Dermis blood vessel endothelial cell (primary cell): ENCODE measurements around the gene SFSWAP. TPM values are rescaled to one million over a fixed set of nuclear protein-coding genes. Genes with fewer than 3 reads are reported as not detected.
A peak's percentile ranks its signal among the peaks of the same experiment; 100 is the strongest.

Experiments used
- DNase-seq: peaks from one replicate; pipeline ENCODE4 v3.0.0; 2010
- total RNA-seq: library from RNA; depleted of rRNA; stranded (reverse); fragments of >200 nt; gene quantifications from 2 replicates; pipeline ENCODE4 v1.2.3, GENCODE V29; 2014

Gene SFSWAP
- total RNA-seq, 1 donor from 2014 or later, result 20.6 TPM

DNA sequence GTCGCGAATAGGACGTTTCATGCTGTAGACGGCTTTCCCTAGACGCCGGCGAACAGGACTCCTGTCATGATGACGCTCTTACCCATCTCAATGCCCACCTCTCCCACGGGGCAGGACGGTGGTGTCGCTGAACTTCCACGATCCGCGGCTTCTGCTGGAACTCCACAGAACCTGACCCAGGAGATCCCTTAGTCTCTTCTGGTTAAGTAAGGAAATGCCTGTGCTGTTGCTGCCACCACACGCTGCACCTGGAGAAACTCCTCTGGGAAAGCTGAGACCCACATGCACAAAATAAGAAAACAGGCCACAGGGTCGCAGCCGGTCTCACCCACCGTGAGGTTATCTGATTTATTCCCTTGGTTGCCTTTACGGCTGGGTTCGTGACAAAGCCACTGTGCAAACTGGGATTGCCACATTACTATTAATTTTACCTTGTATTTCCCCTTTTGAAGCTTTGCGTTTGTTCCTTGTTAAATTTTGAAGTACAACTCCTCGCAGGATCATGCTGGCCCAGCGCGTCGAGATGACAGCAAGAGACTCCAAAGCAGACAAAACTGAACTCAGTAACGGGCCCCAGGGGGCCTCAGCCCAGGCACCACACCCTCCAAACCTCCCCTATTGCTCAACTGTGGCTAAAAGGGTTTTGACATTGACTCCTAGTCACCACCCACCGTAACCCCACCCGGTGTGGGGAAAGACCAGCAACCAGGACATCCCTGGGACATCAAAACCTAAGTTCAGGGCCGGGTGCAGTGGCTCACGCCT is 108.1 kb downstream of the SFSWAP start:
- no peak for DNase-seq

DNA sequence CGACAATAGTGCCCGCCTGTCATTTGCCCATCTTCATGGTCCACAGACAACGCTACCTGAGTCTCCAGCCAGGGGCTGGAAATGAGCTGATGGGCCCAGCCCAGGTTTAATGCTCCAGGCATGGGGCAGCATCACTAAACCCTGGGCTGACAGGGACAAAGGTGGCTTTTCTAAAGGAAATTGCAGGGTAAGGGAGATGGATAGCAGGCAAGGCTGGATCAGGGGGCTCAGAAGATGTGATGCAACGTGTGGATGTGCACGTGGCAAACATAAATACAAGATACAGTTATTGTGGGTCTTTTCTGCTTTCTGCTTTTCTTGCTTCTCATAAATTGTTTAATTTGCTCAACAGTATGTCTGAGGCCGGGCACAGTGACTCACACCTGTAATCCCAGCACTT is 113.6 kb downstream of the SFSWAP start:
- no peak for DNase-seq

DNA sequence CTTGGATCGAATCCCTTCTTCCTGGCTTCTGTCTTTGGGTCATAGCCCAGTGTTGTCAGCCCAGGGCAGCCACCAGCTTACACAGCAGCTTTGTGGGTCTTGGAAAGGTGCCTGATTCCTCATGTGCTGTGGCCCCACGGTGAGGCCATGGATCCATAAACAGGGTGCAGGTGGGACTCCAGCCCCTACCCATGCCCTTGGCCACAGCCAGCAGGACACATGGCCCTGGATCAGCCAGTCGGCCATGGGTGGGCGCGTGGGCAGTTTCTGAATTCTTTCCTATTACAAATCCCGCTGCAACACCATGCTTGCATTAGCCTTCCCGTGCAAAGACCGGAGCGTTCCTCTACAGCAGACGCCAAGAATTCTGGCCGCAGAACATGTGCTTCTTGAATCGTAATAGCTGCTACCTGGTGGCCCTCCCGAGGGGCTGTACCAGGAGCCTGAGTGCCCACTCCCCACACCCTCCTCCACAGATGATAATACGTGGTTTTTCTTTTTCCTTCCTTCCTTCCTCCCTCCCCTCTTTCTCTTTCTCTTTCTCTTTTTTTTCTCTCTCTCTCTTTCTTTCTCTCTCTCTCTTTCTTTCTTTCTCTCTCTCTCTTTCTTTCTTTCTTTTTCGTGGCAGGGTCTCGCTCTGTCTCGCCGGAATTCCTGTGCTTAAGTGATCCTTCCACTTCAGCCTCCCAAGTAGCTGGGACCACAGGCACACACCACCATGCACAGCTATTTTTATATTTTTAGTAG is 114.4 kb downstream of the SFSWAP start:
- DNase-seq, result no peak

DNA sequence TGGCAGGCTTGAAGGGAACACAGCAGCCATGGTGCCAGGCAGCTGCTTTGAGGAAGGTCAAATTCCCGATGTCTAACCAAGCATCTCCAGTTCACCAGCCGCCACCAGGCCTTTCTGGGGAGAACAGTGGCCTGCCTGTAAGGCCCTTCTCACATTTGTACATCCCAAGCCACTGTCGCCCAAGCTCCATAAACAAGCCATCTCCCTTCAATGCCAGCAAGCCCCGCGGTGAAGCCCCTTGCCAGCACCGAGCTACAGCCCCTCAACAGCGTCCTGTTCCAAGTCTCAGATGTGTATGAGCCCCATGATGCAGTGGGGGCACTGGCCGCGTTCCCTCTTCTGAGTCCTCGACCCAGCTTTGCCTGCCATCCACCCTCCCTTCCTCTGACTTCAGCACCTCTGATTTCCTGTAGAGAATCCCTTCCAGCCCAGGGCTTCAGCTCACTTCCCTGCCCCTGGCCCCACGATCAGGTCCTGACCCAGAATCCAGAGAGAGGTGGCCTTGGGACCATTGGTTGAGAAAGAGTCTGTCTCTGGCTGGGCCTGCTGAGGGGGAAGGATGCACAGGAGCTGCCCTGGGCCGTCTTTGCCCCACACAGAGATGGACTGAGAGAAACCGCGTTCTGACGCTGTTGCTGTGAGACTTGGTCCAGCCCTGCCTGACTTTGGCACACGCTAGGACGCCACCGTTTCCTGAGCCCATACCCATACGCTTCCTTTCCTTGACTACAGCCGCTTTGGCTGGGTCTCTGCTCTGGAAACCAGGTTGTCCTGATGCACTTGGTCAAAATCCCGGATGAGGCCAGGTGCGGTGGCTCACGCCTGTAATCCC is 115.4 kb downstream of the SFSWAP start:
- DNase-seq, result no peak

DNA sequence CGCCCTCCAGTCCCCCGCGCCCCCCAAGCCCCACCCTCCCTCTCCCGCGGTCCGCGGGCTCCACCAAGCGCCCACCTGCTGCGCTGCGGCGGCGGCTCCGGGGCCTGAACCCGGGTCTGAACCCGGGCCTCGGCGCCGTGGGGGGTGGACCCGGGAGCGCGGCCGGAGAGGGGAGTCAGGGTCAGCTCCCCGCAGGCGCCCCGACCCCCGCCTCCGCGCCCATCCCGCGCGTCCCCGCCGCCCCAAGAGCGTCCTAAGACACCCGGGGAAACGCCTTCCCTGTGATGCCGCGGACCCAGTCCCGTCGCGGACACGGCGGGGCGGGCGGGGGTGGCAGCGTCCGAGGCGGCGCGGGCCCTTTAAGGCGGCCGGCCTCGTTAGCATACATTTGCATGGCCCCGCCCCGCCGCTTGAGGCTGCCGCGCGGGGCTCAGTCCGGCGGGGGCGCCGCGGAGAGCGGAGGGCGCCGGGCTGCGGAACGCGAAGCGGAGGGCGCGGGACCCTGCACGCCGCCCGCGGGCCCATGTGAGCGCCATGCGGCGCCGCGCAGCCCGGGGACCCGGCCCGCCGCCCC is 117.2 kb downstream of the SFSWAP start, which contains the start of gene MMP17:
Gene MMP17, plus strand, starts transcription at position 433 of the 574 bp plus-strand sequence. Its CDS starts 102 bp downstream, at position 535.
- DNase-seq, result peak; percentile 75

DNA sequence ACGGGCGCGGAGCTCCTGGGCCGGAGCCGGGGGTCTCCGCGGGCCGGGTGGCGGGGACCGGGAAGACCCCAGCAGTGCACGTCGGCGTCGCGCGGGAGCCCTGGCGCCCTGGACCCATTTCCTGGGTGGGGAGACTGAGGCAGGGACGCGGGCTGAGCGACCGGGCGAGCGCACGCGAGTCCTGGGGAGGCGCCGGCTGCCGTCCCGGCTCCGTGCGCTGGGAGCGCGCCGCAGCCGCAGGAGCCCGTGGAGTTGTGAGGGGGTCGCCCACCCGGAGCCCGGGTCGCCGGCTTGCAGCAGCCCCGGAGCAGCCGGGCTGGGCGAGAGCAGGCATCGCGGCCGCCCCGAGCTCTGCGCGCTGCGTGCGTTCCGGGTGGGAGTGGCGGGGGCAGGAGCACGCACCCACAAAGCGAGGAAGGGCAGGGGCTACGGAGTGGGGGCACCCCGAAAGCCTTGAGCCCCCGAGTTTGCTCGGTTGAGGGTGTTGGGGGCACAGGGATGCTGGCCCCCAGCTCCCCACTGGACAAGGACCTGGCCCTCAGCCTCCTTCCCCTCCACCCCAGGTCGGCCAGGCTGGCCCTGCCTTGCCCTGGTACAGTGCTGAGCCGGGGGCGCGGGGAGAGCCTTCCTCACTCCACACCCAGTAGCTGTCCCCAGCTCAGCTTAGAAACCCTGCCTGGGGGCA is 117.9 kb downstream of the SFSWAP start:
- DNase-seq, result peak; percentile 46

DNA sequence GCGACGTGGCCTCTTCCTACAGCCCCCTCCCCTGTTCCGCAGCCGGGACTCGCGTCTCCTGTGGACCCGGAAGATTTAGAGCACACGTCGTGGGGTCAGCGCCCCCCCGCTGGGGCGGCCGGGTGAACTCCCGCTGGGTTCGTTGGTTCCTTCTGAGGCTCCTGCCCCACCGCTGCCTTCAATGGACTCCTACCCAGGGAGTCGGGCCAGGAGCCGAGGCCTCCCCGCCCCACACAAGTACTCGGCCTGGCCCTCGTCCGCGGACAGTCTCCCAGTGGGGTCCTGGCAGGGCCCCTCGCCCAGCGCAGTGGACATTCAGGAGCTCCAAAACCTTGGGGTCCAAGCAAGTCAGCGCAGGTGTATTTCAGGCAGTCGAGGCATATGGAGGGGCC is 118.5 kb downstream of the SFSWAP start:
- peak; percentile 48 for DNase-seq

DNA sequence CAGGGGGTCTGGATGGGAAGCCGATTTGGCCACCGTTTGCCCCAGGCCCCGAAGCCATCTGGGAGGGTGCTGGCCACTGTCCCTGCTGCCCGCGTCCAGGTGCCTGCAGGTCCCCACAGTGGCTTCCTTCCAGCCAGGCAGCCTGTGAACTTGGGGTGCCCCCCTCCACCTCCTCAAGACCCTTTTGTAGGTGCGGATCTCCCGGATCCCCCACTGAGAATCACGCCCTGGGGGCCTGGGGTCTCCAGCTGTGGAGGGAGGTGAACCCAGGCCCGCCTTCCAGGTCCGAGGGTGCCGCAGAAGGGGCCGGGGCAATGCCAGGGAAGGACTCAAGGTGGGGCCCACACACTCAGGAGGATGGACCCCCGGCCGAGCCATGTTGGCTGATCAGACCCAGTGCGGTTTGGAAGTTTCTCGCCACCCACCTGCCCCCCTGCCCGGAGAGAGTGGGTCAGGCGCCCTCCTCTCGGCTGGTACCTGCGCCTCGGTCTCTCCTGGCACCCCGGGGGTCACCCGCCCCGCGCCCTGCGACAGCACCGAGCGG is 119.0 kb downstream of the SFSWAP start:
- DNase-seq, result no peak

DNA sequence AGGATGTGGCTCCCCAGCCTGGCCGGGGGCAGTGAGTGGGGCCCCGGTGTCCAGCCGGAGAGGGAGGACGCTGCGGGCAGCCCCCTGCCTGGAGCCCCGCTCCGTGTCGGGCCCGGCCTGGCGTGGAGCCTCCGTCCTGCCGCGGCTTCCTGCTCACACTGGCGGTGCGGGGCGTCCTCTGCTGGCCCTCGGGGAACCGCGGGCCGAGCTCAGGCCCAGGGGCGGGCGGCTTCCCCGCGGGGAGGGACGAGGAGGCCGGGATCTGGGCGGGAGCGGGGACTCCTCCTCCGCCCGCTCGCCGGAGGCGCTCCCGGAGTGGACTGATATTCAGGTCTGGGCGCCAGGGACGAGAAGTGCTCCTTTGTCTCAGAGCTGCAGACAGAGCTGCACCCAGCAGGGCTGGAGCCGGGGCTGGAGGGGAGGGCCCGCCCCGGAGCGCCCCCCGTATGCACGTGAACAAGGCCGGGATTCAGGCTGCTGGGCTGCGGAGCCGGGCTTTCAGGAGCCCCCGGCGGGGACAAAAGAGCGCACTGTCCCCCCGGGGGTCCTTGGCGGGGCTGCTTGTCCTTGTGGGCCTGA is 119.5 kb downstream of the SFSWAP start:
- peak; percentile 91 for DNase-seq

DNA sequence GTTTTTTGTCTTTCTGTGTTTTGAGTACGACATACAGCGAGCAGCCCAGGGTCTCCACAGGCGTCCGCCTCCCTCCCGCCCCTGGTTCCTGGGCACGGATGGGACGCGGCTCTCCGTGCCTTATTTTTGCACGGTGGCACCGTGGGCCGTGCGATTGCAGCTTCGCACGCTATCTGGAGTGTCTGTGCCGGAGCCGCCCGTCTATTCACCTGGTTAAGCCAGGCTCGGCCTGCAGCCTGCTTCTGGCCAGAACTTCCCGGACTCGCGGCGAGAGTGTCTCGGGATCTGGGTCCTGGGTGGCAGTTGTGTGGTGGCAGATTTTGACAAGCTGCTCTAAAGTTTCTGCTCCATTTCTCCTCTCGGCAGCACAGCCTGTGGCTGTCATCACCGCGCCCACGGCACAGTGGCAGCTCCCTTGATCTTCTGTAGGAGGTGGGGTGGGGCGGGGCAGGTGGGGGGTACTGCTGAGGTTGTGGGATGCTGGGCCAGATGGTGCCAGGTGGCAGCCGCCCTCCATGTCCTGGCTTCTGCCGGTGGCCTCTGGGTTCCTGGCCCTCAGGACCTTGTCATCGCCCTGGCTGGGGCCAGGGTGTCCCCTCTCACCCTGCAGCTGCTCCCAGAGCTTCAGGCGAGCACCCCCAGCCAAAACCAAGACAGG is 120.2 kb downstream of the SFSWAP start:
- DNase-seq, result peak; percentile 46

DNA sequence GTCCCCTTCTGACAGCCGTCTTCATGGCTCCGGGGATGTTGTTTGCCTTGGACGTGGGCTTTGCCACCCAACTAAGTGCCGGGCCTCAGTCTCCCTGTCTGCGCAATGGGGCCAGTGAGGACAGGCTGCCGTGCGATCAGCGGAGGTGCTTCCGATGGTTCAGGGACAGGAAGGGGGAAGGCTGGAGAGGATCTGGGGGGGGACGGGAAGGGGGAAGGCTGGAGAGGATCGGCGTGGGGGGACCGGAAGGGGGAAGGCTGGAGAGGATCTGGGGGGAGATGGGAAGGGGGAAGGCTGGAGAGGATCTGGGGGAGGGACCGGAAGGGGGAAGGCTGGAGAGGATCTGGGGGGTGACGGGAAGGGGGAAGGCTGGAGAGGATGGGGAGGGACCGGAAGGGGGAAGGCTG is 120.7 kb downstream of the SFSWAP start:
- DNase-seq, result peak; percentile 39

DNA sequence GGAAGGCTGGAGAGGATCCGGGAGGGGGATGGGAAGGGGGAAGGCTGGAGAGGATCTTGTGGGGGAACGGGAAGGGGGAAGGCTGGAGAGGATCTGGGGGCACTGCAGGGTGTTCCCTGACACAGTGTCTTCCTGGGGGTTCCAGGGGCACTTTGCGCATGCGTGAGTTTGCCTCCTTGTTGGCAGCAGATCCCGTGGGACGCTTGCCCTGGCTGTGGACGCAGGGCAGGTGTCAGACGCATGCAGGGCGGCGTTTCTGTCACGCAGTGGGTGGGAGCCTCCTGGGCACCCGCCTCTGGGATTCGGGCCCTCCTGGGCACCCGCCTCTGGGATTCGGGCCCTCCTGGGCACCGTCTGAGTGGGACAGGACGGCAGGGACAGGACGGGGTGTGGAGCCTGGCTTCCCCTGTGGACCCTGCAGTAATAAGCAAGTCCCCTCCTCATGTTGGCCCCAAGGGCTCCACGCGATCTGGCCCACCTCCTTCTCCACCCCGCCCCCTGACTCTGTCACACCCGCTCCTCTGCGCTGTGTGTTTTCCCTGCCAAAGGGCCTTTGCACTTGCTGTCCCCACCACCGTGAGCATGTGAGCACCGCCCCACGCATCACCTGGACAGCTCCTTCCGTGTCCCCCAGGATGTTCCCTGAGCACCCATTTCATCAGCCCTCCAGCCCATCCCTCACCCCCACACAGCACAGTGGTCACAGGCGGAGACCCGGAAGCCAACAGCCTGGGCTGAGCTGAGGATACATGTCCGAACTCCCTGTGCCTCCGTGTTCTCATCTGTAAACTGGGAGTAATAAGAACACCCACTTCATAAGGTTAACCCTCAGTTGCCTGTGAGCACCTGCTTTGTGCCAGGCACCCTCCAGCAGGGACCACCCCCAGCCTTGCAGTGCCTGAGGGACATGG is 121.7 kb downstream of the SFSWAP start:
- DNase-seq, result peak; percentile 61

DNA sequence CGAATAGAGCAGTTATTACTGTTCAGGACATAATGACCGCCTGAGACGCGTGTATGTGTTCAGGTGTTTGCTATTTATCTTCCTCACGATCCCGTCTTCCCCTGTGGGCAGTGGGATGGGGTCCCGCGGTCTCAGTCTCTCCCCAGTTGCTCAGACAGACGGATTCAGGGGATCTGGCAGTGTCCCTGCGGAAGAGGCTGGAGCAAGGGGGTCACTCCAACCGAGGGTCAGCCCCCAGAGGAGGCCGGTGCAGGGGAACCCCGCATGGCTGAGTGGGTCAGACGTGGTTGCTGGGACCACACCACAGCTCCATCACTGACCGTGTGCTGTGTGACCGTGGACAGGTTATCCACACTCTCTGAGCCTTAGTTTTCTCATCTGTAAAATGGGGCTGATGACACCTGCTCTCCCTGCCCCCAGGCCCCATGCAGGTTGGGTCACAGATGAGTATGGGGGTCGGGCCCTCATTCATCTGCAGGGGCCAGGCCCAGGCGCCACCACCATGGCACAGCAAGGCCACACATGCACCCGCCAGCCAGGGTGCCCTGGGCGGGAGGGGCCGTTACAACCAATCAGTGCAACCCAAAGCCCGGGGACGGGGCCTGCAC is 122.5 kb downstream of the SFSWAP start:
- DNase-seq, result no peak

DNA sequence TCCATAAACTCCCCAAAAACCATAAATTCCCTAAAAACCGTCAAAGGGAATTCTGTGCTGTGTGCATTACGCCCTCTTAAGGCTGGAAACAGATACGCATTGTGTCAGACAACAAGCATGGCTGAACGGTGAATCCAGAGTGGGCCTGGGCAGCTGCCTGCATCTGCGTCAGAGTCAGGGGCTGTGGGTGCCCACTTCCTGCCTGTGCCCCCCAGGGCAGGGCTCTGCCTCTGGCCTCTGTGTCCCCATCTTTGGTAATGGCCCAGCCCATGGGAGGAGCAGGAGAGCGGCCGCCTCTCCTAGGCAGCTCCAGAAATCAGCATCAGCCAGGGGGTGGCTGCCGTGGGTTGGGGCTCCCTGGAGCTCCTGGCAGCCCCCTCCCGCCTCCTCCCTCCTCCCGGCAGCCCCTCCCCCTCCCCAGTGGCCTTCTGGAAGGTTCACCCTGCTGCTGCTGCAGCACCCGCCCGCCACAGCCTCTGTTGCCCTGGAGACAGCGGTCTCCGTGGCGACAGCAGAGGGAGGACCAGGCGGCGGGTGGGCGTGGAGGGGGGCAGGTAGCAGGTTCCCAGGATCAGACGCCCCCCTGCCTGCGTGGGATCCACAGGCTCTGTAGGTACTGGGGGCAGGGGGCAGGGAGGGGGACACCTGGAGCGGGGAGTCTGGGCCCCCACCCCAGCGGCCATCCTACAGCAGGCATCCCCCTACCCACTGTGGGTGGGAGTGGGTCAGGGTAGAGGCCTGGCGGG is 123.2 kb downstream of the SFSWAP start:
- DNase-seq, result peak; percentile 55

DNA sequence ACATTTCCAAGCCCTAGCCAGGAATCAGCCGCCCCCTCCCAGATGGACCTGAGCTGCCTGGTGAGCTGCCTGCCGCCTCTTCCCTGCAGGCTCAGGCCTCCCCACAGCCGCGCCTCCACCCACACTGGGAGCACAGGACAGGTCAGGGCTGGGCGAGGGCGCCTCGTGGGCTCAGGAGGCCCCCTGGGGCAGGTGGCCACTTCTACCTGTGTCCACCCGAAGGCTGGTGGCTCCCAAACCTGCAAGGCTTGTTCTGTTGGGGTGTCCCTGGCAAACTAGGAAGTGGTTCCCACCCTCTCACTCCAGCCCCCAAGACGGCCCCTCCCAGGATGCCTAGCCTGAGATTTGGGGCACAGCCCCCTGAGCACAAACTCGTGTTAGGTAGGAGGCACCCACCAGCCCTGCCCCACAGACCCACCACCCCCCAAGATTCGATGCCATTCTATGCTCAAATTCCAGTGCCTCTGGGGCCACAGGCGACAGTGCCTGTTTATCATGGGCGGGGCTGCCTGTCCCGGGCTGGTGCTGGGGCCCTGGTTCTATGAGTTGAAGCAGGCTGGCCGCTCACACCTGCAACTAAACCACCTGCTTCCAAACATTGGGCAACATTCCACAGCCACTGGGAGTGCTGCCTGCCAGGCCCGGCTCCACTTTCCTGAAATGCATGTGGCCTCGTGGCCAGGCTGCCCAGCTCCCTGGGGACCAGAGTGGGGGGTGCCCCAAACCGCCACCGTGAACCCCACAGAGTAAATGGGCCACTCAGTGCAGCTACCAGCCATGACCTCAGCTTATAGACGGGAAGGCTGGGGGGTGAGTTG is 124.1 kb downstream of the SFSWAP start:
- DNase-seq, result no peak

DNA sequence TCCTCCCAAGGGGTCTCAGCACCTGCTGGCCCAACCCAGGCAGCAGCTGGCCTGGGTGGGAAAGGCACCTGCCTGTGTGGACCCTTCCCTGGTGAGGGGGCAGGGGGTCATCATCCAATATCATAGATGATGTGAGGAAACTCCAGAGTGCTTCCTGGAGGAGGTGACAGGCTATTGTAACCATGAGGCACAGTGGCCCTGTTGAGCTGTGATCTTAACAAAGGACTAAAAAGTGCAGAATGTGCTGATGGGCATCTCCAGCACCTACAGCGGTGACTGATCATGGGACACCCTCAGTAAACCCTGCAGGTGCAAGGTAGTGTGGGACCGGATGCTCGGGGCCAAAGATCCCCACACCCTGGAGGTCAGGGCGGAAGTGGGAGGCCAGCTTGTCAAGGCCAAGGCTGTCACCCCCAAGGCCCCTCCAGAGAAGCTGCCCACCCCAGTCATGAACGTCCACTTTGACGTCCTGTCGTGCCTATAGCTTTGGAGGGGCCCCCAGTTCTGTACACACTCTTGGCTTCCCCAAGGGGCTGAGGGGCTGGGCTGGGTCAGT is 124.8 kb downstream of the SFSWAP start:
- DNase-seq, result no peak

DNA sequence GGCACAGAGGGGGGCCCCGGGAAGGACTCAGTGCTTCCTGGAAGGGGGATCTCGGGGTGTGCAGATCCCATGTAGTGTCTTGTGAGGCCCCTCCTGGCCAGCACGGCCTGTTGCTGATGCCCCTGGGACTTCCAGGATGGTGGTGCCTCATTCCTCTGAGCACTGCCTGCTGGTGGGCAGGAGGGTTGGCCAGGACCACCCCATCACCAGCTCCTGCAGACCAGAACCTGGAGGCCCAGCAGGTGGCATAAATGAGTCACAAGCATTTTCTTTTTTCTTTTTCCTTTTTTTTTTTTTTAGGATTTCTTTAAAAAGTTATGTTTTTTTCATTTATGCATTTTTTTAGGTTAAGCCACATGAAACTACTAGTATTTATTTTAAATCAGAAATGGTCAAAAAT is 125.3 kb downstream of the SFSWAP start:
- DNase-seq, result peak; percentile 45
